Kidney (tissue), 14 donors: ENCODE data around the gene ORAI1. TPM values are rescaled to one million over a fixed set of nuclear protein-coding genes. Genes with fewer than 3 reads are reported as not detected.
A peak's percentile ranks its signal among the peaks of the same experiment; 100 is the strongest.

Experiments used
- DNase-seq, 5 donors: peaks; one replicate each; pipeline ENCODE4 v3.0.0-alpha.2; 2013 to 2020
- FAIRE-seq: peaks from 2 replicates; lab custom pipeline; 2012; peaks lifted over from hg19 to GRCh38; lab: Jason Lieb, UNC
- H3K27ac ChIP-seq, 2 donors: one replicate each; pipeline ENCODE4 v1.7.0; 2013; ENCODE audit warnings: low read depth in 2 of 2, low read length in 2 of 2, inconsistent platforms in 1 of 2
- H3K27me3 ChIP-seq: one replicate; pipeline ENCODE4 v1.7.1; 2013; ENCODE audit warnings: low read length, inconsistent platforms; ENCODE audit not compliant: control insufficient read depth, insufficient read depth
- H3K36me3 ChIP-seq, 3 donors: one replicate each; pipeline versions ENCODE4 v1.7.0 to v1.7.1; 2013; ENCODE audit warnings: low read length in 3 of 3, control low read depth in 1 of 3, inconsistent platforms in 1 of 3; ENCODE audit not compliant: insufficient read depth in 3 of 3, control insufficient read depth in 2 of 3
- H3K4me1 ChIP-seq, 3 donors: one replicate each; pipeline versions ENCODE4 v1.7.0 to v1.7.1; 2013; ENCODE audit warnings: low read length in 3 of 3, inconsistent platforms in 1 of 3, low read depth in 1 of 3; ENCODE audit not compliant: control insufficient read depth in 2 of 3, insufficient read depth in 2 of 3
- H3K4me3 ChIP-seq, 3 donors: one replicate each; pipeline versions ENCODE4 v1.7.0 to v1.8.1; 2013; ENCODE audit warnings: low read length in 3 of 3, control low read depth in 1 of 3, inconsistent platforms in 1 of 3
- H3K9ac ChIP-seq, 3 donors: one replicate each; pipeline versions ENCODE4 v1.7.0 to v1.7.1; 2013; ENCODE audit warnings: low read length in 3 of 3, control low read depth in 1 of 3, inconsistent platforms in 1 of 3
- H3K9me3 ChIP-seq, 3 donors: one replicate each; pipeline versions ENCODE4 v1.7.0 to v1.7.1; 2013; ENCODE audit warnings: low read length in 3 of 3, control low read depth in 1 of 3, inconsistent platforms in 1 of 3; ENCODE audit not compliant: control insufficient read depth in 2 of 3, insufficient read depth in 1 of 3
- CTCF ChIP-seq: IDR thresholded peaks from 3 replicates; pipeline ENCODE4 v1.5.1; 2012; ENCODE audit warnings: mild to moderate bottlenecking, moderate library complexity, borderline replicate concordance; ENCODE audit not compliant: insufficient read depth; ENCODE audit errors: extremely low read depth
- intact Hi-C: fragments of 100-400 bp; cut with DNase I; formaldehyde crosslinking; loops from one replicate; pipeline ENCODE4 v1.11.1; 2022
- polyA plus RNA-seq: library from polyadenylated mRNA; stranded (reverse); fragments of 350-450 nt; fragmentation: Illumina TruSeq; extraction: RNeasy Lipid Tissue Mini Kit (QIAGEN cat#74804); gene quantifications from one replicate; pipeline ENCODE4 v1.2.3, GENCODE V29; 2014; ENCODE audit warnings: low read depth, low replicate concordance; ENCODE audit not compliant: insufficient read depth
- total RNA-seq: library from RNA; stranded (reverse); fragmentation: NEBNext Ultra II Directional; extraction: Animal tissue kit (Norgen Biotek cat#: 25700); gene quantifications from one replicate; pipeline ENCODE4 v1.2.1, GENCODE V29; 2021
- donor health status: control.
- donor health status: control.
- donor health status: control.
- donor health status: control.
- donor health status: control.
- donor health status: DM: yes; HTN: yes; CAD: no.
- donor health status: Normal renal cell carcinoma (clear cell type).

The ORAI1 gene
- total and polyA plus RNA-seq, 2 donors from 2014 or later: 16.5 to 18.2 TPM

GRCh38 chr12:121610239-121611149 lies 15.8 kb upstream of the ORAI1 start:
- FAIRE-seq: no peak
- H3K4me1 ChIP-seq: no peaks in the 10 kb centered on the region
- no peak for TF ChIP-seq CTCF
- H3K4me3 ChIP-seq: no peak overlapping the region
- H3K36me3 ChIP-seq: no peaks in the 10 kb centered on the region
- DNase-seq: peak in 3 of 5 donors; percentile 40 to 89 (median 60)
- H3K9me3 ChIP-seq: no peaks in the 10 kb centered on the region
- no peak overlapping the region for H3K9ac ChIP-seq
- no peaks in the 10 kb centered on the region for H3K27me3 ChIP-seq
- no peak overlapping the region for H3K27ac ChIP-seq
- intact Hi-C loops: no loop called here

- Histone ChIP-seq H3K27me3 (no peaks in the 10 kb centered on the region), H3K4me3 (no peak overlapping the region), H3K9me3 (no peaks in the 10 kb centered on the region), H3K27ac (no peak overlapping the region), H3K4me1 (no peaks in the 10 kb centered on the region), H3K9ac (no peak overlapping the region), H3K36me3 (no peaks in the 10 kb centered on the region)
- DNase-seq (peak in 1 of 5 donors; percentile 57), FAIRE-seq (no peak)
- no peak for TF ChIP-seq CTCF
- intact Hi-C loops: no loop called here
Measured at GRCh38 chr12:121611306-121611705, 15.0 kb upstream of the ORAI1 start.

GRCh38 chr12:121613462-121613861 lies 12.9 kb upstream of the ORAI1 start:
- Histone ChIP-seq H3K36me3 (no peaks in the 10 kb centered on the region), H3K9me3 (no peaks in the 10 kb centered on the region), H3K27ac (no peak overlapping the region), H3K9ac (no peak overlapping the region), H3K27me3 (no peaks in the 10 kb centered on the region), H3K4me3 (no peak overlapping the region), H3K4me1 (no peaks in the 10 kb centered on the region)
- no peak for FAIRE-seq
- DNase-seq: no peak
- no peak for TF ChIP-seq CTCF
- intact Hi-C loops: no loop called here
